Lower leg skin (tissue), 4 donors: ENCODE results near the gene OGA. TPM values are rescaled to one million over a fixed set of nuclear protein-coding genes. Genes with fewer than 3 reads are reported as not detected.

ENCODE experiments used
- DNase-seq, 2 donors: peaks; one replicate each; pipeline ENCODE4 v3.0.0-alpha.2; 2019; ENCODE audit warnings: low spot score in 2 of 2
- H3K4me3 ChIP-seq: fragments of 200-600 bp; sonication (generic); 2 replicates; pipeline ENCODE4 v1.5.1; 2017; ENCODE audit warnings: mild to moderate bottlenecking, low read depth; ENCODE audit not compliant: poor library complexity, severe bottlenecking
- CTCF ChIP-seq, 3 donors: fragments of 450-650 bp; IDR thresholded peaks; one replicate each; pipeline ENCODE4 v1.5.1; 2016; ENCODE audit warnings: antibody characterized with exemption in 3 of 3, mild to moderate bottlenecking in 3 of 3, moderate library complexity in 2 of 3
- POLR2A ChIP-seq, 2 donors: fragments of 450-650 bp; IDR thresholded peaks; one replicate each; pipeline ENCODE4 v1.6.1; 2016 to 2017; ENCODE audit warnings: antibody characterized with exemption in 2 of 2, mild to moderate bottlenecking in 1 of 2, moderate library complexity in 1 of 2
- WGBS, 2 donors: methylation state at CpG; one replicate each; pipeline ENCODE4 v1.1.5; 2018; 5-methylcytosine and 5-hydroxymethylcytosine counted together
- intact Hi-C: fragments of 100-400 bp; cut with DNase I; formaldehyde crosslinking; loops from one replicate; pipeline ENCODE4 v1.15.0; 2023; ENCODE audit warnings: low total_unique reads
- total RNA-seq, 4 donors: library from RNA; depleted of rRNA; stranded (reverse); fragments of >200 nt; gene quantifications; one replicate each; pipeline ENCODE4 v1.1.0, GENCODE V29; 2016

The OGA gene
- total RNA-seq, 4 donors from 2014 or later: 72.2 to 188 (median 116) TPM

- 68 to 69% methylated on average over 11 to 12 of the region's 12 CpGs for WGBS, 2 donors
- no peak for DNase-seq
- no peak overlapping the region for H3K4me3 ChIP-seq
- TF ChIP-seq CTCF (IDR thresholded peaks at IDR 0.05): no peak
- intact Hi-C loops: no loop called here
These were observed 58.7 kb downstream of the OGA start for GRCh38 chr10:101759309-101760247.

GRCh38 chr10:101758858-101759257, 59.4 kb downstream of the OGA start:
- intact Hi-C loops: no loop called here
- no peak overlapping the region for H3K4me3 ChIP-seq
- WGBS, 2 donors: 83 to 90% methylated on average over 2 of the region's 2 CpGs
- TF ChIP-seq POLR2A (IDR thresholded peaks at IDR 0.05) (no peak), CTCF (IDR thresholded peaks at IDR 0.05) (no peak)
- DNase-seq: no peak

- DNase-seq: no peak
- no peak overlapping the region for H3K4me3 ChIP-seq
- WGBS, 2 donors: 77 to 78% methylated on average over 3 of the region's 3 CpGs
- no peak for TF ChIP-seq POLR2A (IDR thresholded peaks at IDR 0.05)
- TF ChIP-seq CTCF (IDR thresholded peaks at IDR 0.05): no peak
- intact Hi-C loops: no loop called here
These were observed 66.0 kb downstream of the OGA start for GRCh38 chr10:101752241-101752640.

GRCh38 chr10:101749047-101750016, 68.9 kb downstream of the OGA start:
- no peak for TF ChIP-seq CTCF (IDR thresholded peaks at IDR 0.05)
- DNase-seq: no peak
- intact Hi-C loops: no loop called here
- 73 to 78% methylated on average over 19 of the region's 19 CpGs for WGBS, 2 donors
- H3K4me3 ChIP-seq: no peak overlapping the region

- TF ChIP-seq POLR2A (IDR thresholded peaks at IDR 0.05): no peak
- TF ChIP-seq CTCF (IDR thresholded peaks at IDR 0.05): no peak
- no peak for DNase-seq
- WGBS, 2 donors: 74 to 84% methylated on average over 3 of the region's 3 CpGs
- no peak overlapping the region for H3K4me3 ChIP-seq
- intact Hi-C loops: no loop called here
These were observed 69.7 kb downstream of the OGA start for GRCh38 chr10:101748496-101748895.
